Ammon's horn (tissue), 1 donor: Measurements from ENCODE around the gene SEMA3C.

Experiments
- DNase-seq: peaks from one replicate; pipeline ENCODE4 v3.0.0-alpha.2; 2016; ENCODE audit warnings: low spot score

SEMA3C gene

DNA sequence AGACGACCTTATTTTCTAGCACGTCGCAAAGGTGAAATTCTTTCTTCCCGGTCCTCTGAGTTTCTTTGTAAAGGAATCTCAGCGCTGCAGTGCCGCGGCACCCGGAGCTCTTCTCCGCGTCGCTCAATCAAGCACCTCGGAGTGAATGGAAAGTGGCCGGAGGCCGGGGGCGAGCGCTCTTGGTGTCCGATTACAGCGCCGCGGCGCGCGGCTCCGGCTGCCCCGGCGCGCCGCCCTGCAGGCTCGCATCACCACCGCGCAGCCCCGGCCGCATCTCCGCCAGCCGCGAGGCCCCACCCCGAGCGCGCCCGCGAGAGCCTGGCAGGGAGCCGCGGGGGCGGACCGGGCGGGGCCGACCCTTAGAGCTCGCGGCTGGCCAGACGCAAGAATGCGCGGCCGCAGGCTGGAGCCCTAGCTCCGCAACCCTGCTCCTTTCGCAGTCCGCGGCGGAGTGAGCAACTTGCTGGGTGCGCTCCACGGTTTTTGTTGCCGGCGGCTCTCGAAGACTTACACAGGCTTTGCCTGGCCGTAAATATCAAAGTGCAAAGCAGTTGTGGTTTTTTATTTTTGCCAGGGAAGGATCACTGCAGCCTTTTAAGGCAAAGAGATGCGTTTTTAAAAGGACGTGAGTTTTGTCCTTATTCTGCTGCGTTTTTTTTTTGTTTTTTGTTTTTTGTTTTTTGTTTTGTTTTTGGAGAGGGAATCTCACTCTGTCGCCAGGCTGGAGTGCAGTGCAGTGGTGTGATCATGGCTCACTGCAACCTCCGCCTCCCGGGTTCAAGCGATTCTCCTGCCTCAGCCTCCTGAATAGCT lies at the start of gene SEMA3C:
Gene SEMA3C (minus strand): TSS at position 143 of the 813 bp plus-strand sequence. CDS start 2,270 bp downstream, outside the sequence.
- peak; percentile 87 for DNase-seq

DNA sequence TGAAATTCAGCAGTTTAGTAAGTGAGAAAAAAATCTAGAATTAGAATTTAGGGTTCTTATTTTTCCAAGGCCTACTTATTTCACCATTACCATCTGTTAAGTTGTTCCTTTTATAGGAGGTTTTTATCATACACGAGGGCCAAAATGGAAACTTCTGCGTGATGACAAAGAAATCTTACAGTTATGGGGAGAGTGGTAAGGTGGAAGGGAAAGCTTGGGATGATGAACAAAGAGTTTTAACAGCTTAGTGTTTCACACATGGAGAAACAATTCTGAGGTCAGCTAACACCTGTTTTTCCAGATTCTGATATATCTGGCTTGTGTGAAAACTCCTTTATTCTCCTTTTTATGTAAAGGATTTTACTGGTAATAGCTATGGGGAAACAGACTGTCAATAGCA lies 49.8 kb upstream of the SEMA3C start:
- DNase-seq: no peak

DNA sequence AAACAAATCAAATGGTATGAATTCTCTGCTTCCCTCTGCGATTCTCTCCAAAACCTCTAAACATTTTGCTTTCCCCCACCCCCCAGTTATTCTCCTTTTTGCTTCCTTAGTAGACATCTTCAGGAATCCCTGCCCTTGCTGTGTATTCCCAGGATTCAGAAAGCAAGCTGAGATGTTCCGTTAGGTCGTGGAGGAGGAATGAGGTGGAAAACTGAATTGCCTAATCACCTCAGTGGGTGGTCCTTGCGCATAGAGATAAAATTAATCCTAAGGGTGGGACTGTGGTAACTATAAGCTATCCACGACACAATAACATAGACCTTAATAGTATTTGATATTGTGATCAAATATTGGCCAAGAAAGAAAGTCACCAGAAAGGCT lies 49.1 kb upstream of the SEMA3C start:
- no peak for DNase-seq

DNA sequence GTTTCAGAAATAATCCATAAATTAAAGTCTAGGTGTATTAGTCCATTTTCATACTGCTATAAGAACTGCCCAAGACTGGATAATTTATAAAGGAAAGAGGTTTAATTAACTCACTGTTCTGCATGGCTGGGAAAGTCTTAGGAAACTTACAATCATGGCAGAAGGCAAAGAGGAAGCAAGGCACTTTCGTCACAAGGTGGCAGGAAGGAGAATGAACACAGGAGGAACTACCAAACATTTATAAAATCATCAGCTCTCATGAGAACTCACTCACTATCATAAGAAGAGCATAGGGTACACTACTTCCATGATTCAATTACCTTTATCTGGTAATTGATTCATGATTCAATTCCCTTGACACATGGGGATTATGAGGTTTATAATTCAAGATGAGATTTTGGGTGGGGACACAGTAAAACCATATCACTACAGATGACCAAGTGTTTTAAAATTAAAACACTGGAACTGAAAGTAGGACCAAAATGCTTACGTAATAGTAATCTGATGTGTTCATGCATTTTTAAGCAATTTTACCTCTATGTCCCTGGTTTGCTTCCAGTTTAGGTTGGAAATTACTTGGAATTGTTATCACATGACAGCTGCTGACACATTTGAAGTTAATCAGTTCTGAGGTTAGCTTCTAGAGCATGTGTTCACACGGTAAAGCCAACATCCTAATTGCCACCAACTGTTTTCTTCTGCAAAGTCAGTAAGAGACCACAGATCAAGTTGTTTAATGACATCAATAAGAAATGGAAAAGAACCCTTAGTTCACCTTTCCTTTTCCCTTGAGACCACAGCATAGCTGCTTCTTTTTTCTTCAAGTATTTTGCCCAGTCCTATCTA lies 48.4 kb upstream of the SEMA3C start:
- no peak for DNase-seq

DNA sequence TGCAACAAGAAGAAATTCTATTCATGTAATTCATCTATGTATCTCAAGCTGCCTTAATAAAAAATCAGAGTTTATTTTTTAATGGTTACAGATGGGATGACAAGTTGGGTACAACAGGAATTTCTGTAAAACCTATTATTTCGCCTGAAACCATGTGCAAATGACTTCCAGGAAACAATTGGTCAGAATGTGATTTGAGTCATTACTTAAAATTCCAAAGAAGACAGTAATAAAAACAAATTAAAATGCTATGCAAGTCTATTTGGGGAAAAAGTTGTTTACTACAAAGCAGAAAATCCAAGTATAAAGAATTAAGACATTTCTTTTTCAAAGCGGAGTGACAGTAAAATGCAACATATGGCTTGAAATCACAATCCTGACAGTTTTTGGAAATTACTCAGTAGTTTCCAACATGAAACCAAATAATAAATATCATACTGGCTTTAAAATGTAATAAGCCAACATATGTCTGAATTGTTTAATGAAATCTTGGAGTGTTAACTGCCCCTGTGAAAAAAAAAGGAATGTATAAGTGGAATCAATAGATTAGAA lies 41.5 kb upstream of the SEMA3C start:
- DNase-seq: no peak

DNA sequence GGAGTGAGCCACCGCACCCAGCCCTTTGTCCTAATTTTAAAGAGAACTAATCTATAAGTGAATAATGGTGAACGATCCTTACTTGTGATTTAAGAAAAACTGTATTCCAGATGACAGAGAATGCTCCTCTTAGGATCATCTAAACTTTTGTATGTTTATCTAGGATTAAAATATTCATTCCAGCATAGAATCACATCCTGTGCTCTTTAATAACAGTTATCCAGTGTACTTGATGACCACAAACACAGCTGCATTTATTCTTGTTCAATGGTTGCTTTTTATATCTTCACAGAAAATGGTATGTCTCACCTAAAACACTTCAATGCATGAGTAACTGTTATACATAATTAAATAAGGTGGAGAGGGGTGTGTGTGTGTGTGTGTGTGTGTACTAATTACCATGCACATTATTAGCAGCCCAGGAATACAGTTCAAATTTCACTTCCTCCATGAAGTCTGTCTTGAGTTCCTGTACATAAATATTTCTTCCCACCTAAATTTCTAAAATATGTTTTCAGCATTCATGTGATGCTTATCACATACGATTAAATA lies 38.5 kb upstream of the SEMA3C start:
- no peak for DNase-seq

DNA sequence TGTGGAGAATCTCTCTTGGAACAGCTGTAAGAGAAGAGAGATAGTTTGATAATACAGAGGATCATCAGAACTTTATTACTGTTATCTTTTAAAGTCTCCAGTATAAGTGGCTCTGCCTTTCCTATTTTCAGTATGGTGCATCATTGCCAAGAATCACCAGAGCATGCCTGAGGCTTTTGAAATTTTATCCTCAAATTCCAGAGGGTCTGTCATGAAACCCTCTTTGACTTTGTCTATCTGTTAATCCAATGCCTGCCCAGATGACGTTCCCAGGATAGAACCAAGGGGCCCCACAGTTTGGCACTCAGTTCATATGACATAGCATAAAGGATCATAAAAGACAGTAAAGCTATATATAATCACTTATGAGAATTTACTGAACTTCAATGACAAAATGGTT lies 35.3 kb upstream of the SEMA3C start:
- no peak for DNase-seq

DNA sequence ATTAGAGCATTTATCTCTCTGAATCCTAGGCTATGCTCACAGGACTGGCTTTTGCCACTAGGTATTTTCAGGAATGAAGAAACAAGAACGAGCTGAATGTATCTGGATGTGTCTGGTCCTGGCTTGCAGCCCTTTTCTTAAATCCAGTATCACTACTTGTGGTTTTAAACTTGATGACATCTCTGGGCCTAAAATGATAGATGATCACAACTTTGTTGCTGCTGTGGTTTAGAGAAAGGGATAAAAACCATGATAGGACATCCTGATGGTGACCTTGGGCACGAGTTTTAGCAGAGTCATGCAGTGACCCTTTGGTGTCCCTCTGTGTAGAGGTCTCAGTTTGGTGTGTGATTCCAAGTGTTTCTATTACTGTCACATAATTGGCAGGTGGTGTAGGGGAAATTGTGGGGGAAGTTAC lies 31.7 kb upstream of the SEMA3C start:
- no peak for DNase-seq

DNA sequence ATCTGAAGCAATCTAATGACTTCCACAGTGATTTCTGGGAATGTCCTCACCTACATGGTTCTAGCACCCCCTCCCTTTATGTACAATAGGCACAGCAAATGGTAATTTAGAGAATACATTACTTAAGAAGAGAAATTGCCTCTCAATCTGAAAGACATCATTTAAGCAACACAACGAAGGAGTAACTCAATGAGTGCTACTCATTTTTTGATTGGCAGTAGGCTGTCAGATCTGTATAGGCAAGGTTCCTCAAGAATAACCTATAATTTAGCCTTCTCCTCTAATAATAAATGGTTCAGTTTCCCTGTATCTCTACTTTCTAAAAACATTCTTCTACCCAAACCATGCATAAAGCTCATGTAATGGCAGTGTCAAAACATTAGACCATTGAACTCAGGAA lies 30.6 kb upstream of the SEMA3C start:
- DNase-seq: no peak

DNA sequence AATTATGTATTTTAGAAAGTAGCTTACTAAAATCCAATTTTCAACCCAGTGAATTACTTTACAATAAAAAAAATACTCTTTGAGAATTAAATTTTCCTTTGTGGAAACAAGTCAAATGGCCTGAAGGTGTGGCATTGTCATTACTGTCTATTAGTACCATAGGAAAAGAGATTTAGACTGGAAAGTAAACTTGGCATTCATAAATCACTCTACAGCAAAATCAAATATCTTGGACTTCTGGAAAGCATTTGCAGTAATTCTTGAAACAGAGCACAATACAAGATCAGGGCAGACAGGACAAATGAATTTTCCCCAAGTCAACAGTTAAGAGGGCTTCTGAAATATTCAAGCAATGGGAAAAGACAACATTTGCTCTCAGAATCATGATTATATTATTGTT lies 28.0 kb upstream of the SEMA3C start:
- DNase-seq: no peak

DNA sequence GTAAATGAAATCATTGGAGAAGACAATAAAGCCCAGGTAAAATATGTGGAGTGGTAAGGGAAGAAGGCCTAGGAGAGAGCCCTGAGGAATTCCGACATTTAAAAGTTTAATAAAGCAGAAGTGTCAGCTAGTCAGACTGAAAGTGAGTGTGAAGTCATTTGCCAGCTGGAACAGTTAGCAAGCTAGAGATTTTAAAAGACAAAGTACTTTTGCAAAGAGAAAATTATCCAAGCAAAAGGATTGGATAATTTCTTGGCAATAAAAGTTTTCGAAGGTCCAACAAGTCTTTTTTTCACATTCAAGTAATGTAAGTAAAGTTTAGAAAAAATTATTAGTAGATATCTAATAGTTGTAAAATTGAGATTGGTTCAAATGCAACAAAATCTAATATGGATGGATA lies 27.1 kb upstream of the SEMA3C start:
- no peak for DNase-seq

DNA sequence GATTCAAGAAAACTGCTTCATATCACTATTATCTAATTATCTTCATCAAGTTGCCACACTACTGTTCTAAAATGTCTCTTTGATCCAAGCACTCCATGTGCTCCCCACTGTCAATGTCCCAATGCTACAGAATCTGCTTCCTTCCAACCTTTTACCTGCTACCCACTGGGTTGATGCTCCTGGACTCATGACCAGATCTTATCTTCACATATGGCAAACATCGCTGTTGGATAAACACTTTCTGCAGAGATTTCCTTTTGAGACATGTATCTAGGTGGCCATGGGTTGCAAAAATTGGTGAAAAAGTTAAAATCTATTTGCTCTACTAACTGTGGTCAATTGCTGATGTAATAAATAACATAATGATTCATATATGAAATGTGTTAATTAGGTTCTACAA lies 24.5 kb upstream of the SEMA3C start:
- no peak for DNase-seq

DNA sequence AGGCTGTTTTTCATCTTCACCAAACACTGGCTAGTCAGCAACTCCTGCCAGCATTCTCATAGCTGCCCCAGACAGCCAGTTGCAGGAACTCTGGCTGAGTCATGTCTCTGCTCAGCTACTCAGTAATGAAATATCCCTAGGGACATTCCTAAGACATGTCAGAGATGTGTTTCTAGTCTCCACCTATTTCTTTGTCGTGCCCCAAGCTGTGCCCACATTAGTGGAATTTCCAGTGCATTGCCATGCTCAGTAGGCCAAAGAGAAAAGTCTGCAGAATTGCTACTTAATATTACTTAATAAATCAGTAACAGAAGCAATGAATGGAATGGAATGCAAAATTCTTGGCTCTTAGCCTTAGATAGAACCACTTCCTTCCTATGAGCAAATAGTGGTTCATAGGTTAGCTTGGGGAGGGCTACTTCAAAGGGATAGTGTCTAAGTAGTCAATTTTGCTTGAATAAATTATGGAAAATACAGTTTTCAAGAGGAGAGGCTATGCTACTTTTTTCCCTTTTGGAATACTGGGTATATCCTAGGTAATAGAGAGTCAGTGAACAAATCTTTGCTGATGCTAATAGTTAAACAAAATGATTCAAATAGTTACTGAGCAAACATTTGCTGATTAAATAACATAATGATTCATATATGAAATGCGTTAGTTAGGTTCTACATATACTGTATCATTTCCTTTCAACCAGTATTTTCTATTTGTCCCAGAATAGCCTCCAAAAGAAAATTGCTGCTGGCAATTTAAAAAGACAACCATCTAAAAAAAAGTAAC lies 23.6 kb upstream of the SEMA3C start:
- no peak for DNase-seq

DNA sequence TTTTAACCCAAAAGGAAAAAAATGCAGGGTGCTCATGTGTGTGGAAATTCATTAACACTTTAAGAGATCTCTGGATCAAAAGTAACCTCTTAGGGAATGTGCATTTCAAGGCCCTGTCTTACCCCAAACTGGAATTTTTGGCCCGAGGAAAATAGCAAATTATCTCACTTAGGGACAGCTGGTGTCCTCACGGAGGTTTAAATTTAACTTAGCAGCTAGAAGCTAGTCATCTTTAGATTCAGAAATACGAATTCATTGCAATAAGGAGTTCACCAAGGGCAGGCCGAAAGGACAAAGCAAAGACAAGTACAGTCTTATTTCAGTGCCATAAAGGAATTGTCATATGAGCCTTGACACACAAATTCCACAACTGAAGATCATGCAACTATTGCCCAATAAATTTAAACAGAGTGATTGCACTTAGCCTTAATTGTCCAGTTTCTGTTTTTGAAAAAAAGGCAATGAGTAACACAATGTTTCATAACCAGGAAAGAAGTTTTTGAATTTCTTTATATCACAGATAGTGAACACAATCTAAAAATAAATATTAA lies 22.4 kb upstream of the SEMA3C start:
- DNase-seq: no peak

DNA sequence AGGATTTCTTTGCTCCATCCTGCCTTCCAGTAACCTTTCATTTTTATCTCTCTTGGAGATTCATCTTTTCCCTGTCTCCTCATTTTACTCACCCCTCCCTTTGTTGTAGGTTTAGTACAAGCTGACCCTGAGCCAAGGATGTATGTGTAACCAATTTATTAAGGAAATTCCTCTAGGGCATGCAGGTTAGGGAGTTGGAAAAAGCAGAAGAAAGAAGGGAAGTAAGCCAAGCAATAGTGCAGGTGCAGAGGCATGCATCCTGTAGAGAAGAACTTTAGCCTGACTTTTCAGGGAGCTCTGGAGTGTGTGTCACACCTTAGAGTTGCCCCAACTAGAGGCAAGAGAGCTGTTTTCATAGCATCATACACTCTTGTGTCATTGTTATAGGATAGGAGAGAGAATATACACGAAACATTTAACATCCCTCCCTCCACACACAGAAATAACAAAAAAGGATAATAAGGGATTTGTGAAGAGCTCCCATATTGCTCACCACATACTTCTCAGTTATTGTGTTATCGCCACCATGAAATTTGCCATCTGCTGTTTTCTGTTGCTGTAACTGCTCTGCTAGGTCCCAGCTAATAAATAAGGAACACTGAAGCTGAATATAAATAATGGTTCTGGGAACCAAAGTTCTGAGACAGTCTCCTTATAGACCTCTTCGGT lies 21.8 kb upstream of the SEMA3C start:
- no peak for DNase-seq

DNA sequence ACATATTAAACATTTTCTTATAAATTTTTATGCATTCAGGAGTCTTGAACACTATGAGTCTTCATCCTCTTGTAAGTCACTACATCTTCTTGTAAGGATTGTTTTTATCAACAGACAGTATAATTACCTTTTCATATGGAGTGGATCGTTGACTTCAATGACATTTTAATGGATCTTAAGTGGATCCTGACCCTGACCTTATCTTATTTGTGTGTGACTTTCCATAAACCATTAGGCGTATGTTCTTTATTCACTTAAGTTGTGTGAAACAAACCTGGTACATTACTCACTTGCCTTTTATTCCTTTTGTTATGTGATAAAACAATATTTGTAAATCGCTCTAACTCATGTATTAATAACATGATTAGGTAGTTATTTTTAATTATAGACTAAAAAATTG lies 18.5 kb upstream of the SEMA3C start:
- DNase-seq: no peak

DNA sequence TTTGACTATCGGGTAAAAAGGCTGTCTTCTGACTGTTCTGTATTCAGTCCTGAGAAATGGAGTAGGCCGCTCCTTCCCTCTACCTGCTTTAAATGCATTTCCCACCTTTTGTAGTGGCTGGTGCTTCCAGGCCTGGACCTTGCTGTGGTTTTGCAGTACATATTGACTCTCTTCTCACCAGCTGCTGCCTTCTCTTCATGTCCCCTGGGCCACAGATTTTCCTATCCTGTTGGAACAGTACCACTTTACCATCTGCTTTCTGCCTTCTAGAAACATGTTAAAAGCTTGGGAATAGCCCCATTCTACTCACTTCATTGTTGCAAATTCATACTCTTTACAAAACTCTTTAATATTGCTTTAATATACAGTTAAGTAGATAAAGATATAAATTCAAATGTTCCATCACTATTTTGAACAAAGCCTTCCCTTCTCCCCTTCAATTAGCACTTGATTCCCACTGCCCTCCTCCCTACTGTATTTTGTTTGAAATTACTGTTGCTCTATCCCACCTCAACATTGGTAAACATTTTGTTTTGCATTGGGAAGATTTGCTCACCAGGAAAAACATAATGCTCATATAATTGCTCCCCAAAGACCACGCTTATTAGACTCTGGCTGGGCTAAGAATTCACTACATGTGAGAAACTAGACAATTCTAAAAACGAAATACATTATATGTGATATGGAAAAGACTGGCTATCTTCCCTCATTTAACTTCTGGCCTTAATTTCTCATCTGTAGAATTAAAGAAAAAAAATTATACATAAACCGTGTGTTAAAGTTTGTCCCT lies 17.3 kb upstream of the SEMA3C start:
- DNase-seq: no peak

DNA sequence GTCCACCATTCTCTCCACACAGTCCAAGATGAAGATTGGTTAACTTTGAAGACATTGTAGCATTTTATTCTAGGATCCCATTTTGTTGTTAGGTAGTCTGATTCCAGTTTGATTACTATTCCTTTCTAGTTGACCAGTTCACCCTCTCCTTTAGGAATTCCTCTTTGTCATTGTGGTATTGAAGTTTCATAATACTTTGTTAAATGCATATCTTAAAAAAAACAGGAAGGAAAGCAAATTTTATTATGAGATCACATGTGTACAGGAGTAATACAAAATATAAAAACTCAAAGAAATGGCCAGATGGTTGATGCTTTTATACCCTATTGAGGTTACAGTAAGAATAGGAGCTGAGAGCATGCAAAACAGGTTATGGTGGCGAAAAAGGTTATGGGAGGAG lies 15.5 kb upstream of the SEMA3C start:
- no peak for DNase-seq

DNA sequence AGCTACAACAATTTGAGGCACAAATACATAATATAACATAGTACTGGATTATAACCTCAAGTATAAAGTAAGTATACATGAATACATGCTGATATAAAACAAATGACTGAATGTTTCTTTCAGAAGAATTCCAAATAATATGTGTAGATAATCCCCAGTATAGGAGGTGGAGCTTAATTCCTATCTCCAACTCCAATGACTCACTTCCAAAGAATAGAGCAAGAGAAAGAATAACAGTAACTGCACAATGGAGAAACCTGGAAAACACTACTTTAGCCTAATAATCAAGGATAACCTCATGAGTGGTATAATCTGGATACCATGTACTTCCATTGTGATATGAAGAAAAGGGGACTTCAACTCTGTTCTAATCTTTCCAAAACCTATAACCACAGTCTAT lies 13.7 kb upstream of the SEMA3C start:
- no peak for DNase-seq

DNA sequence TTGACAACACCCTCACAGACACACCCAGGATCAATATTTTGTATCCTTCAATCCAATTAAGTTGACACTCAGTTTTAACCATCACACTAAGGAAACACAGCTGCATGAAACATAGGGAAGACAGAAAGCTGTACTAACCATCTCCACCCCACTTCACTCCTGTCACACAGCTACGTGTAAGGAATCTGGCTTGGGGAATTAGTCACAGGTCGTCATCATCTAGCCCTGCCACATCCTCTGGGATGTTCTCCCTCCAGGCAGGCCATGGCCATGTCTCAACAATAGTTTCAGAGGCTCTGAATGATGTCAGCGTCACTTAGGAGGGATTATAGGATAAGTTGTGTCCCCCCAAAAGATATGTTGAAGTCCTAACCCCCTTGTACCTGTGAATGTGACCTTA lies 10.8 kb upstream of the SEMA3C start:
- no peak for DNase-seq
